Measurements from ENCODE around the gene TNFAIP2.

DNA sequence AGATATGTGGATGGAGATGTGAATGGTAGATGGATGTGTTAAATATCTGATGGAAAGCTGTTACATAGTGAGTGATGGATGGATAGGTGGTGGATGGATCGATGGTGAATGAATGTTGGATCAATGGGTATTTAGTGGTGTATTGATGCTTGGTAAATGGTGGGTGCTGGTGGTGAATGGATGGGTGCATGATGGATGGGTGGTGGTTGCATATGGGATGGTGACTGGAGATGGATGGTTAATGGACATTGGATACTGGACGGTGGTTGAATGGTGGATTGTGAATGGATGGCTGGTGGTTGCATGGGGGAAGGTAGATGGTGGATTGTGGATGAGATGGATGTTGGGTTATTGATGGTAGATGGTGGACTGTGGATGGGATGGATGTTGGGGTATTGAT, 41.3 kb upstream of the TNFAIP2 start:
- TF ChIP-seq, protein P1, sequence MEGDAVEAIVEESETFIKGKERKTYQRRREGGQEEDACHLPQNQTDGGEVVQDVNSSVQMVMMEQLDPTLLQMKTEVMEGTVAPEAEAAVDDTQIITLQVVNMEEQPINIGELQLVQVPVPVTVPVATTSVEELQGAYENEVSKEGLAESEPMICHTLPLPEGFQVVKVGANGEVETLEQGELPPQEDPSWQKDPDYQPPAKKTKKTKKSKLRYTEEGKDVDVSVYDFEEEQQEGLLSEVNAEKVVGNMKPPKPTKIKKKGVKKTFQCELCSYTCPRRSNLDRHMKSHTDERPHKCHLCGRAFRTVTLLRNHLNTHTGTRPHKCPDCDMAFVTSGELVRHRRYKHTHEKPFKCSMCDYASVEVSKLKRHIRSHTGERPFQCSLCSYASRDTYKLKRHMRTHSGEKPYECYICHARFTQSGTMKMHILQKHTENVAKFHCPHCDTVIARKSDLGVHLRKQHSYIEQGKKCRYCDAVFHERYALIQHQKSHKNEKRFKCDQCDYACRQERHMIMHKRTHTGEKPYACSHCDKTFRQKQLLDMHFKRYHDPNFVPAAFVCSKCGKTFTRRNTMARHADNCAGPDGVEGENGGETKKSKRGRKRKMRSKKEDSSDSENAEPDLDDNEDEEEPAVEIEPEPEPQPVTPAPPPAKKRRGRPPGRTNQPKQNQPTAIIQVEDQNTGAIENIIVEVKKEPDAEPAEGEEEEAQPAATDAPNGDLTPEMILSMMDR (IDR thresholded peaks at IDR 0.05): no peak
- TF ChIP-seq POLR2A (IDR thresholded peaks at IDR 0.05): no peak

Data from testis (tissue), 2 donors.